IMR-90 (cell line): ENCODE results near the gene HOXA2.

Source experiments
- CHD1 ChIP-seq: IDR thresholded peaks from 2 replicates; pipeline ENCODE4 v1.6.1; 2012; ENCODE audit warnings: low read depth, low read length, improper control_type of control experiment
- CTCF ChIP-seq: conservative IDR thresholded peaks from 2 replicates; pipeline ENCODE4 v1.5.1; 2012; ENCODE audit warnings: mild to moderate bottlenecking, low read depth, low read length, improper control_type of control experiment
- ELK1 ChIP-seq: fragments of 150-350 bp; IDR thresholded peaks from 2 replicates; pipeline ENCODE4 v1.6.1; 2016; ENCODE audit warnings: low read depth, mild to moderate bottlenecking, low read length, moderate library complexity, borderline replicate concordance
- POLR2A ChIP-seq: IDR thresholded peaks from 2 replicates; pipeline ENCODE4 v1.6.1; 2012; ENCODE audit warnings: mild to moderate bottlenecking, low read depth, low read length
- USF2 ChIP-seq: fragments of 150-350 bp; IDR thresholded peaks from 2 replicates; pipeline ENCODE4 v1.6.1; 2017; ENCODE audit warnings: mild to moderate bottlenecking, antibody characterized with exemption, low read length, low read depth

GRCh38 chr7:27110186-27111031 lies 7.9 kb upstream of the HOXA2 start:
- TF ChIP-seq CTCF (no peak), POLR2A (no peak), ELK1 (no peak), CHD1 (no peak), USF2 (peak; percentile 95)
